Measurements from ENCODE around the gene PTGIR.
"Not testable (repeated sequence)": the region's sequence is repeated elsewhere in the genome, so short reads cannot be mapped to it uniquely, and the experiment has no call there.

PTGIR gene

GRCh38 chr19:46637224-46637623 lies 12.3 kb upstream of the PTGIR start:
- no peak for DNase-seq

GRCh38 chr19:46635920-46636761 lies 11.3 kb upstream of the PTGIR start, which contains the start of gene GNG8:
GNG8 (minus strand) TSS chr19:46636202; CDS start chr19:46634682, 1,520 bp downstream.
- DNase-seq: no peak

GRCh38 chr19:46634656-46635218 lies 9.8 kb upstream of the PTGIR start:
- peak; percentile 21 for DNase-seq

DNA sequence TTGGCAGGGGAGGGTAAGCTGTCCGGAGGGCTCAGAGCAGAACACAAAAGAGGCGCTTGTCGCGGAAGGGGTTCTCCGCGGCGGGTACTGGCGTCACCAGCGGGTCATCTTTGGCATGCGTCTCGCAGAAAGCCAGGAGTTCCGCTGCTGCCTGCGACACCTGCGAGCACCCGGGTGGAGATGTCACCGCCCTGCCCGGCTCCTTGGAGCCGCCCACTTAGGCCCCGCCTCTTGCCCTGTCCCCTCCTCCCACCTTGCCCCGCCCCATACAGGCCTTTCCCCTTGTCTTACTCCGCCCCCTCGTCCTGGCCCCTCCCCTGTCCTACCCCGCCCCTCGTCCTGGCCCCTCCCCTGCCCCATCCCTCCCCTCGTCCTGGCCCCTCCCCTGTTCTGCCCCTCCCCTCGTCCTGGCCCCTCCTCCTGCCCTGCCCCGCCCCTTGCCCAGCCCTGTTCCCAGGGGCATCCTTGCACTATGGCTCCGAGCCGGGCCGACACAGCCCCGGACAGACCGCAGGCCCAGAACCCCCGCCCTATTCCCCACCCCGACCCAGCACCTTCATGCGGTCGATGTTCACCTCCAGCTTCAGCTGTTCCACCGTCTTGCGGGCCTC lies 9.3 kb upstream of the PTGIR start:
- DNase-seq: peak; percentile 85

- no peak for DNase-seq
These were observed 8.2 kb upstream of the PTGIR start for GRCh38 chr19:46633130-46633529.

- no peak for DNase-seq
These were observed 6.6 kb upstream of the PTGIR start for GRCh38 chr19:46631481-46631880.

DNA sequence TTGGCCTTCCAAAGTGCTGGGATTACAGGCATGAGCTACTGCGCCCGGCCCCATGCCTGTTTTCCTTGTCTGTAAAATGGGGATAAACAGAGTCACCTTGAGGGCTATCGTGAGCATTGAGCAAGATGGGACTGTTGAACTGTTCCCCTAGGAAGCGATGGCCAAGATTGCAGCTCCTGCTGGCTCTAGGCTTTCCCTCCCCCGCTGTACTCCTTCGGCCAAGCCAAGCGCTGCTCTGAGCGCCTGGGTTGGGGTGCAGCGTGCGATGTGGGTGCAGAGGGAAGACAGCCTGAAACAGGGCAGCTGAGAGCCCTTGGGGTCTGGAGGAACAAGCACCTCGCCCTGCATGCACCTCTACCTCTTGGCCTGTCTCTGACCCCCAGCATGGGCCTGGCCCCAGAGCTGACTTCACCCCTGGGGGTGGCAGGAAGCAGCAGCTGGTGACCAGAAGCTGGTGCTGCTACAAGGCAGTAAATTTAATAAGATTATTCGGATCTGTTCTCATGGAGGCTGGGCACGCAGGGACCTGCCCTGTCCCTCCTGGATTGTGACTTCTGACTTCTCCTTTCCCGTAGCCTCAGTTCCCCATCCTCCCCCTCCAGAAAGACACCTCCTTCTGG lies 5.8 kb upstream of the PTGIR start:
- no peak for DNase-seq

GRCh38 chr19:46629546-46630025 lies 4.7 kb upstream of the PTGIR start:
- DNase-seq: no peak

DNA sequence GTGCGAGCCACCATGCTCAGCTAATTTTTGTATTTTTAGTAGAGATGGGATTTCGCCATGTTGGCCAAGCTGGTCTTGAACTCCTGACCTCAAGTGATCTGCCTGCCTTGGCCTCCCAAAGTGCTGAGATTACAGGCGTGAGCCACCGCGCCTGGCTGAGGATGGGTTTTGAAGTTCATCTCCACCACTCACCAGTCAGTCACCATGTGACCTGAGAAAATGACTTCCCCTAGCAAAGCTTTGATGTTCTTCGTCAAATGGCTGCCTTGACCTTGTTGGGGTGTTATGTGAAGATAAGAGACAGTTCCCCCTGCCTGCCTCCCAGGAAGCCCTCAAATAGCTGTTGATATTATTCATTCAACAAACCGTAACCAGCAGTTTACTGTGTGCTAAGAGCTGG lies 4.1 kb upstream of the PTGIR start:
- DNase-seq: not testable (repeated sequence)

GRCh38 chr19:46626446-46626845 lies 1.6 kb upstream of the PTGIR start:
- no peak for DNase-seq

- no peak for DNase-seq
These were observed 842 bp upstream of the PTGIR start for GRCh38 chr19:46625731-46626130.

DNA sequence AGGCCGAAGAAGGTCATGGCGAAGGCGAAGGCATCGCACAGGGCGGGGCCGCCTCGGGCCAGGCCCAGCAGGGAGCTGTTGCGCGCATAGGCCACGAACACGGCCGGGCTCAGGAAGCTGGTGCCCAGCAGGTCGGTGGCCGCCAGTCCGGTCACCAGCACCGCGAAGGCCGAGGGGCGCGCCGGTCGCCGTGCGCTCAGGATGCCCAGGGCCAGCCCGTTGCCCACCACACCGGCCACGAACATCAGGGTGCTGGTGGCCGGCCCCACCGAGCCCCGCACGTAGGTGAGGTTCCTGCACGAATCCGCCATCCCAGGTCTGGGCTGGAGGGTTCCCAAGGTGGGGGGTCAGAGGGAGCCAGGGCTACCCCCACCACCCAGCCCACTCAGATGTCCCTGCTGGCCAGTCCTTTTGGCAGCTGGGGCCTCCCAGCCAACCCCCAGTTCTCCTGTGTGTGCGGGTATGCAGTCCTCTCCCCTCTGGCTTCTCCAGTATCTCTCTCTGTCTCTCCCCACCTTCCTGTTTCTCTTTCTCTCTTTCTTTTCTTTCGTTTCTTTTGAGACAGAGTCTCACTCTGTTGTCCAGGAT lies 880 bp downstream of the PTGIR start:
- DNase-seq: no peak

- no peak for DNase-seq
These were observed 2.8 kb downstream of the PTGIR start for GRCh38 chr19:46622118-46622446.

DNA sequence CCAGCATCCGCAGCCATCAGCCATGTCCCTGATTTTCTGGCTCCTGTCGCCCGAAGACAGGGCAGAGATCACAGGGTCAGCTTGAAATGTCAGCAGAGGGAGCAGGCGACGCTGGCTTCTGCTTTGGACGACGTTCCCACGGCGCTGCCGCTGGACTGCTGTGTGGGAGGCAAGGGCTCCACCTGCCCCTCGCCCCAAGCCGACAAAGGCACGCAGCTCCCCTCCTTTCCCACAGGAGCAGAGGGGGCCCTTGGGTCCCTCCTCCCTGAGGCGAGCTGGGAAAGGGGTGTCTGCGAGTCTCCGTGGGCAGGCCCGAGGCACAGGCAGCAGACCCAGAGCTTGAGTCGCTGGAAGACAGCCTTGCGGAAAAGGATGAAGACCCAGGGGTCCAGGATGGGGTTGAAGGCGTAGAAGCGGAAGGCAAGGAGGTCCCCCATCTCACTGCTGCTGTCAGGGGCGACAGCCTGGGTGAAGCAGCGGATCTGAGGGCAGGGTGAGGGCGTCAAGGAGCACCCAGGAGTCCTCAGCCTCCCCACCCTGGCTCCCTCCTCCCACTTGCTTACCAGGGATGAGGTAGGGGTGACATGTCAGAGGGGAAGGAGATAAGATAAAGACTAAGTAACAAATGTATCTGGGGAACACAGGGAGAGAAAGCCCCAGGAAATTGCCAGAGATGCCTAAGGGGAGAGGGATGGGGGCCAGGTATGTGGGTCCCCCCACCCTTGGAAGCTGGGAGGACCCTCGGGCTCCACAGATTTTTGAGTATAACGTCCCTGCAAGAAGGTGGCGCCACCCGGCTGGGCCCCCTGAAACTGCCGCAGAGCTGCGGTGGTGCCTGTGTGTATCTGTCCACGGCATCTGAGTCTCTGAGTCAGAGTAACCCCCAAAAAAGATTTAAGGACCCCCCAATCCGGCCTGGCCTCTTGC lies 3.4 kb downstream of the PTGIR start:
- no peak for DNase-seq

- no peak for DNase-seq
These were observed 4.2 kb downstream of the PTGIR start for GRCh38 chr19:46620716-46621115.

- DNase-seq: no peak
These were observed 4.6 kb downstream of the PTGIR start for GRCh38 chr19:46620267-46620666.

DNA sequence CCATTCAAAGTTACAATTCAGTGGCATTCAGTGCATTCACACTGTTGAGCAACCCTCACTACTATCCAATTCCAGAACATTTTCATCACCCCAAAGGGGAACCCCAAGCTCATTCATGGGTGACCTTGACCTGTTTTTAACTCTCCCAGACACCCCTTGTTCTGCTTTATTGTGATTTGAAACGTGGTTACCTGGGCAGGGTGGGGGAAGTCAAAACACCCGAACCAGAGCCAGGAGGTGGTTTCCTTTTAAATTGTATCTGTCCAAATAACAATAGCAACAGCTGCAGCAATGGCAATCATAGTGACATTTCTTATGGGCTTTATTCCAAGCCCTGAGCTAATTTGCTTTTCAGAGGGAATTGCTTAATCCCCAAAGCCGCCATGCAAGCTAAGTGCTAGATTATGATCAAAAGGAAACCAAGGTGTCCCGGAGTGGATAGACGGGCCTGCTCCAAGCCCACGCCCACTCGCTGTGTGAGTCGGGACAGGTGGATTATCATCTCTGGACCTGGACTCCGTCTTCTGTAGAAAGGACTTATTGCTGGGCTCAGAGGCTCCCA lies 6.1 kb downstream of the PTGIR start:
- DNase-seq: no peak

DNA sequence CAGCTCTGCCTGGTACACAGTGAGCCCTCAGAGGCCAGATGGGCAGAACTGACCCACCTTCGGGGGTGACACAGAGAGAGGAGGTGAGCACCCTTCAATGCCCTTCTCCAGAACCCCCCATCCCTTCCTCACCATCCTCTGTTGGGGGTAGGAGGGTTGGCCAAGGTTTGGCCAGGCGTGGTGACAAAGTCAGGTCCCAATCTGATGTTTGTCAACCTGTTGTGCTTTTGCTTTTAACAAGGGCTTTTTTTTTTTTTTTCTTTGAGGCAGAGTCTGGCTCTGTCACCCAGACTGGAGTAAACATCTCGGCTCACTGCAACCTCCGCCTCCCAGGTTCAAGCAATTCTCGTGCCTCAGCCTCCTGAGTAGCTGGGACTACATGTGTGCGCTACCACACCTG lies 7.3 kb downstream of the PTGIR start:
- DNase-seq: no peak

GRCh38 chr19:46616631-46617322 lies 8.1 kb downstream of the PTGIR start:
- peak; percentile 22 for DNase-seq

- no peak for DNase-seq
These were observed 8.9 kb downstream of the PTGIR start for GRCh38 chr19:46615966-46616365.

DNA sequence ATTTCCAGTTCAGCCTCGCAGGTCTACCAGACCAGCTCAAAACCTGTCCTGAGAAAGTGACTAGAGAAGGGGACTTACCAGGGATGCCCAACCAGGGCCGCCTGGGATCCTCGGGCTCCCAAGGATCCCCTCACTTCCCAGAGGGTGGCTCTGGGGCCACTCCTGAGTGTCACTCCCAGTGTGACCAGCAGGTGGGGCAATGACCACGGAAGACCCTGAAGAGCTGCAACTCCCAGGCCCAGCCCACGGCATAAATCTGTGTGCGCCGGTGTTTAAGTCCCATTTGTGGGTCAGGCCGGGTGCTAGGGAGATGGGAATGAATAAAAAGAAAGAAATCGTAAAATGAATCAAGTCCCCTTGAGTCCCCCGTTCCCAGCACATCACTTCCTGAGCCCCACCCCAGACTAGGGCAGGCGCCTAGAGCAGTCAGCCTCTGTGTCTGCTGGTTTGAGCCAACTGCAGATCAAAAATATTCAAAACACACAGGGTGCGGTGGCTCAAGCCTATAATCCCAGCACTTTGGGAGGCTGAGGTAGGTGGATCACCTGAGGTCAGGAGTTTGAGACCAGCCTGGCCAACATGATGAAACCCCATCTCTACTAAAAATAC lies 10.7 kb downstream of the PTGIR start:
- peak; percentile 69 for DNase-seq
